VCaP (cell line): Measurements from ENCODE around the gene NLRC4.
A peak's percentile ranks its signal among the peaks of the same experiment; 100 is the strongest.
"Not testable (repeated sequence)": the region's sequence is repeated elsewhere in the genome, so short reads cannot be mapped to it uniquely, and the experiment has no call there.

Experiments
- H3K27ac ChIP-seq: fragments of 450-650 bp; 2 replicates; pipeline ENCODE4 v1.5.1; 2017
- TF ChIP-seq, protein P1 (sequence below): fragments of 450-650 bp; conservative IDR thresholded peaks from 2 replicates; pipeline ENCODE4 v1.5.1; 2017; ENCODE audit warnings: mild to moderate bottlenecking, moderate library complexity

The NLRC4 gene

GRCh38 chr2:32222966-32223365 lies 41.7 kb downstream of the NLRC4 start:
- TF ChIP-seq, protein P1, sequence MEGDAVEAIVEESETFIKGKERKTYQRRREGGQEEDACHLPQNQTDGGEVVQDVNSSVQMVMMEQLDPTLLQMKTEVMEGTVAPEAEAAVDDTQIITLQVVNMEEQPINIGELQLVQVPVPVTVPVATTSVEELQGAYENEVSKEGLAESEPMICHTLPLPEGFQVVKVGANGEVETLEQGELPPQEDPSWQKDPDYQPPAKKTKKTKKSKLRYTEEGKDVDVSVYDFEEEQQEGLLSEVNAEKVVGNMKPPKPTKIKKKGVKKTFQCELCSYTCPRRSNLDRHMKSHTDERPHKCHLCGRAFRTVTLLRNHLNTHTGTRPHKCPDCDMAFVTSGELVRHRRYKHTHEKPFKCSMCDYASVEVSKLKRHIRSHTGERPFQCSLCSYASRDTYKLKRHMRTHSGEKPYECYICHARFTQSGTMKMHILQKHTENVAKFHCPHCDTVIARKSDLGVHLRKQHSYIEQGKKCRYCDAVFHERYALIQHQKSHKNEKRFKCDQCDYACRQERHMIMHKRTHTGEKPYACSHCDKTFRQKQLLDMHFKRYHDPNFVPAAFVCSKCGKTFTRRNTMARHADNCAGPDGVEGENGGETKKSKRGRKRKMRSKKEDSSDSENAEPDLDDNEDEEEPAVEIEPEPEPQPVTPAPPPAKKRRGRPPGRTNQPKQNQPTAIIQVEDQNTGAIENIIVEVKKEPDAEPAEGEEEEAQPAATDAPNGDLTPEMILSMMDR = no peak
- H3K27ac ChIP-seq = no peak overlapping the region

GRCh38 chr2:32220445-32220844 lies 44.2 kb downstream of the NLRC4 start:
- H3K27ac ChIP-seq = no peak overlapping the region
- TF ChIP-seq, protein P1 = no peak

DNA sequence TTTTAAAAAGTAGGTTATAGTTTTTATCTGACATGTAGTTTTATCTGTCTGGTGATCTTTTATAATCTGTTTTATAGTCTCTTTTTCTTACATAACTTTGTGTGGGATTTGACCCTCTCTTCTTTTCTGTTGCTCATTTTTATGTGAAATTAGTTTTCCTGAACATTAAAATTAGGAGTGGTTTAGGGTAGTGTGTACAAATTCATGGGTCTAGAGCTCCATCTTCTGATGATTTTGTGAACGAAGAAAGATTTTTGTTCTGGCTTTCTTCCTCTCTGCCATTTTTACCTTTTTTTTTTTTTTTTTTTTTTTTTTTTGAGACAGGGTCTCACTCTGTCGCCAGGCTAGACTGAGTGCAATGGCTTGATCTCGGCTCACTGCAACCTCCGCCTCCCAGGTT lies 52.4 kb downstream of the NLRC4 start:
- TF ChIP-seq, protein P1 = 0 out of 2 replicates have a peak, but pooled peaks have one; percentile 7
- no peak overlapping the region for H3K27ac ChIP-seq

DNA sequence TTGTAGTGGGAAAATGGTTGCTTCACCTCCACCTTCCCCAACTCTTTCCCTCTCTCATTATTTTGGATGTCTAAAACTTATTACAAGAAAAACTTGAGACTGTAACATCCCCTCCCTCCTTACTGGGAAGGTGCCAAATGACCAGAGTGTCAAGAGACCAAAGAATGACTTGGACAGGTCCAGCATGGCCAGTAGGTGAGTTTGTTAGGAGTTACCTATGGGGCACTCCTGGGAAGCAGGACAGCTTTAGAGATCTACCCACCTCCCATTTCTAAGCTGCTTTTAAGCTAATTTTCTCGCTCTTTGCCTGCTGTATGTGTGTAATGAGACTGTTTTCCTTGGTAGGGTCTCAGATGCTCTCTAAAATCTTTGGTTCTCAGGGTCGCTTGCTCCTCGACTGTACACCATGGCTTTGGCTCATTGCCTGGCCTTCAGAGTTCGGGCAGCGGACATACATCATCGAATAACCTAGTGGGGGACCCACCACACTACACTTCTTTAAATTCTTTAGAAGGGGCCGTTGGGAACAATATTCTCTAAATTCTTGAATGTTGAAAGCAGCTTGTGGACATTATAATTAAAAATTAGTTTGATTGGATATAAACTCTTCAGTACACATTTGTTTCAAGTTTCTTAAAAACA lies 53.8 kb downstream of the NLRC4 start:
- H3K27ac ChIP-seq = no peak overlapping the region
- TF ChIP-seq, protein P1 = no peak

DNA sequence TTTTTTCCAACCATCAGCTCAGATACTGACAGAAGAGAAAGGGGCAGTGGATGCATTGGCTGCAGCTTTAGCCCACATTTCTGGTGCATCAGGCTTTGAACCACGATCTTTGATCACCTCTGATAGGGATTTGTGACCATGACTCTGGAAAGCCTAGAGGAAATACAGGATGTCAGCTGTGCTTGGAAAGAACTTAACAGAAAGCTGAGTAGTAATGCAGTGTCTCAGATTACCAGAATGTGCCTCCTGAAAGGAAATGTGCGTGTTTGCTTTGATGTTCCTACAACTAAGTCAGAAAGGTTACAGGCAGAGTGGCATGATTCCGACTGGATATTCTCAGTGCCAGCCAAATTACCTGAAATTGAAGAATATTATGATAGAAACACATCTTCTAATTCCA lies 61.3 kb downstream of the NLRC4 start:
- not testable (repeated sequence) for H3K27ac ChIP-seq

- H3K27ac ChIP-seq = no peak overlapping the region
- TF ChIP-seq, protein P1 = no peak
Observed at GRCh38 chr2:32200814-32201213, 63.9 kb downstream of the NLRC4 start.

- TF ChIP-seq, protein P1 = no peak
- no peak overlapping the region for H3K27ac ChIP-seq
Observed at GRCh38 chr2:32192418-32192817, 72.3 kb downstream of the NLRC4 start.

DNA sequence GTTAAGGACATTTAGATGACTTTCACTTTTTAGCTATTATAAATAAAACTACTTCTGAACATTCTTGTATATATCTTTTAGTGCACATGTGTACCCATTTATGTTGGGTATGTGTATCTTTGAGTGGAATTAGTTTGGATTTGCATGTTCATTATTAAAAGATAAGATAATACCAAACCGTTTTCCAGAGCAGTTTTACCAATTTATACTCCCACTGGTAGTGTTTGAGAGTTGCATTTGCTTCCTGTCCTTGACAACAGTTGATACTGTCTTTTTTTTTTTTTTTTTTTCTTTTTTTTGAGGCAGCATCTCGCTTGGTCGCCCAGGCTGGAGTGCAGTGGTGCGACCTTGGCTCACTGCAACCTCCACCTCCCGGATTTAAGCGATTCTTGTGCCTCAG lies 75.7 kb downstream of the NLRC4 start:
- no peak overlapping the region for H3K27ac ChIP-seq
- TF ChIP-seq, protein P1 = no peak
